HepG2 (cell line): ENCODE data around the gene NUTF2. TPM values are rescaled to one million over a fixed set of nuclear protein-coding genes. Genes with fewer than 3 reads are reported as not detected.

Experiments
- AHDC1 ChIP-seq: sonication (generic); formaldehyde crosslinking; IDR thresholded peaks from 2 replicates; pipeline ENCODE4 v1.5.1; 2020; ENCODE audit warnings: mild to moderate bottlenecking, missing genetic modification reagents, borderline replicate concordance
- ATF7-NPFF ChIP-seq: sonication (generic); formaldehyde crosslinking; IDR thresholded peaks from 2 replicates; pipeline ENCODE4 v1.8.1; 2023; ENCODE audit warnings: mild to moderate bottlenecking, low read depth, missing genetic modification reagents, moderate library complexity
- ETS1 ChIP-seq: sonication (generic); formaldehyde crosslinking; IDR thresholded peaks from 2 replicates; pipeline ENCODE4 v1.4.0; 2020; ENCODE audit warnings: missing genetic modification reagents
- GTF3A ChIP-seq: sonication (generic); formaldehyde crosslinking; conservative IDR thresholded peaks from 2 replicates; pipeline ENCODE4 v1.4.0; 2020; ENCODE audit warnings: mild to moderate bottlenecking, missing genetic modification reagents
- HOMEZ ChIP-seq: IDR thresholded peaks from 2 replicates; pipeline ENCODE4 v1.6.1; 2016; ENCODE audit warnings: low read depth
- KLF11 ChIP-seq: IDR thresholded peaks from 2 replicates; pipeline ENCODE4 v1.6.1; 2016; ENCODE audit warnings: missing compliant biosample characterization
- KLF13 ChIP-seq: sonication (generic); formaldehyde crosslinking; IDR thresholded peaks from 2 replicates; pipeline ENCODE4 v1.4.0; 2020; ENCODE audit warnings: mild to moderate bottlenecking, missing genetic modification reagents
- MED8 ChIP-seq: sonication (generic); formaldehyde crosslinking; IDR thresholded peaks from 2 replicates; pipeline ENCODE4 v1.8.1; 2023; ENCODE audit warnings: mild to moderate bottlenecking, missing genetic modification reagents; ENCODE audit not compliant: insufficient replicate concordance
- MXD3 ChIP-seq: IDR thresholded peaks from 2 replicates; pipeline ENCODE4 v1.6.1; 2016; ENCODE audit warnings: mild to moderate bottlenecking, missing biosample characterization, missing genetic modification reagents
- PRDM10 ChIP-seq: sonication (generic); formaldehyde crosslinking; IDR thresholded peaks from 2 replicates; pipeline ENCODE4 v1.4.0; 2020; ENCODE audit warnings: low read depth, missing genetic modification reagents
- ZNF766 ChIP-seq: sonication (generic); formaldehyde crosslinking; IDR thresholded peaks from 2 replicates; pipeline ENCODE4 v1.5.0; 2020; ENCODE audit warnings: missing genetic modification reagents, borderline replicate concordance
- polyA plus RNA-seq, 8 experiments: library from polyadenylated mRNA; depleted of rRNA in 3 of 8; stranded (reverse) in 7 of 8; unstranded in 1 of 8; fragments of >200 nt; fragmentation: Illumina TruSeq in 4 of 8; extraction: Trizol in 4 of 8; gene quantifications; 2 replicates each; pipeline versions ENCODE4 v1.2.1 to v1.2.3, GENCODE V29; 2011 to 2016; ENCODE audit warnings: low read depth in 4 of 8, missing spikeins in 1 of 8, mixed read lengths in 1 of 8; ENCODE audit not compliant: insufficient read depth in 1 of 8
- total RNA-seq, 5 experiments: library from RNA; depleted of rRNA; stranded (reverse); fragments of >200 nt; fragmentation: Illumina TruSeq; extraction: Trizol; gene quantifications; 2 replicates each; pipeline ENCODE4 v1.2.3, GENCODE V29; 2016; ENCODE audit warnings: low read depth in 1 of 5

NUTF2 gene
- total and polyA plus RNA-seq, 2 of the 13 experiments (the other 11 are each of a cell fraction or from before 2014, with no cell fraction given): 168 to 214 TPM

GRCh38 chr16:67846320-67847063 is at the start of gene NUTF2 (continued):
- TF ChIP-seq ATF7-NPFF: peak; percentile 87
- TF ChIP-seq KLF11 (CRISPR knock-in tag): 0 out of 2 replicates have a peak, but pooled peaks have one; percentile 35
- peak; percentile 92 for TF ChIP-seq PRDM10 (CRISPR knock-in tag)
- peak; percentile 9; the same call in 1 of the 2 replicates for TF ChIP-seq MXD3 (CRISPR knock-in tag)
- peak; percentile 40 for TF ChIP-seq MED8 (CRISPR knock-in tag)
- TF ChIP-seq ZNF766 (CRISPR knock-in tag): 0 out of 2 replicates have a peak, but pooled peaks have one; percentile 22
- TF ChIP-seq HOMEZ (CRISPR knock-in tag): peak; percentile 69
- 0 out of 2 replicates have a peak, but pooled peaks have one; percentile 38 for TF ChIP-seq GTF3A (CRISPR knock-in tag)
- peak; percentile 67; the same call in 1 of the 2 replicates for TF ChIP-seq KLF13 (CRISPR knock-in tag)
- 0 out of 2 replicates have a peak, but pooled peaks have one; percentile 18 for TF ChIP-seq ETS1 (CRISPR knock-in tag)
- peak; percentile 80; the same call in 1 of the 2 replicates for TF ChIP-seq AHDC1 (CRISPR knock-in tag)
